Activated T-cell treated with anti-CD3 and anti-CD28 coated beads for 24 hours (primary cell): ENCODE results near the gene RANBP3.
"Not testable (repeated sequence)": the region's sequence is repeated elsewhere in the genome, so short reads cannot be mapped to it uniquely, and the experiment has no call there.

Source experiments
- DNase-seq: peaks from one replicate; pipeline ENCODE4 v3.0.0-alpha.2; 2020; ENCODE audit warnings: low read depth

The RANBP3 gene

GRCh38 chr19:5882421-5882968, 95.4 kb downstream of the RANBP3 start:
- DNase-seq = no peak

DNA sequence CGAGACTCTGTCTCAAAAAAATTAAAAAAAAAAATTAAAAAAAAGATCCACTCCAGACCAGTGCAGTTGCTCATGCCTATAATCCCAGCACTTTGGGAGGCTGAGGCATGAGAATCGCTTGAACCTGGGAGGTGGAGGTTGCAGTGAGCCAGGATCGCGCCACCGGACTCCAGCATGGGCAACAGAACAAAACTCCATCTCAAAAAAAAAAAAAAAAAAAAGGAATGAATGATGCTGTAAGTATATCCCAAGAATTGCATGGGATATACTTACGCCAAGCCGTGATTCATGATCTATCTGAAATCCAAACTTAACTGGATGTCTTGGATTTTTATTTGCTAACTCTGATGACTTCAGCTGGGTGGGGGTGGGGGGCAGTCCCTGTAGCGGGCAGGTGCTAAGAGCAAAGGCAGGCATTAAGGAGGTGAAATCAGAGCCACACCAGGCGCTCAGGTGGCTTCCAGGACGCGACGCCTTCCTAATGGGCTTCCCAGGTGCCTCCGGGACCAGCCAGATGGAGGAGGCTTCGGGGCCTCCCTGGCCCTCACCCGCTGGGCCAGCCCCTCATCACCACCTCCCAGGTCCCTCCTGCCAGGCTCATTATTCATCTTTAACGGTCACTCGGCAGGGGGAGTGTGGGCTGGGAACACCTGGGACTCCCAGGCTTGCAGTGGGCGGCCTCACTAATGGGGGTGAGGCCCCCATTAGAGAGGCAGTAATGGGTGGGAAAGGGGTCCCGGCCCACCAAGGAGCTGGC, 96.2 kb downstream of the RANBP3 start:
- DNase-seq = no peak

GRCh38 chr19:5880604-5881078, 97.3 kb downstream of the RANBP3 start:
- no peak for DNase-seq

DNA sequence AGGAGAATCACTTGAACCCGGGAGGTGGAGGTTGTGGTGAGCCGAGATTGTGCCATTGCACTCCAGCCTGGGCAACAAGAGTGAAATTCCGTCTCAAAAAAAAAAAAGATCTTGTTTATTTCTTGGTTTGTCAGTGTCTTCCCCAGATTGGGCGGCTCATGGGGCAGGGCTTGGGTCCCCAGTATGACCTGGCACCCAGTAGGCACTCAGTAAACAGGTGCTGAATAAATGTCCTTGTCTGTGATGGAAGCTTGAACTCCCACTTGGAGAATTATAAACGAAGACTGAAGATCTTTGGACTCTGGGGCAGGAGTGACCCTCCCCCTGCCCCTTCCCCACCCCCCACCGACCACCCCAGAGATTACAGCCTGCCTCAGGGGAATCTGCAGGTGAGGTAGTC, 97.7 kb downstream of the RANBP3 start:
- no peak for DNase-seq

GRCh38 chr19:5877882-5878281, 100.1 kb downstream of the RANBP3 start:
- no peak for DNase-seq

- no peak for DNase-seq
These were observed 100.5 kb downstream of the RANBP3 start for GRCh38 chr19:5877427-5877826.

DNA sequence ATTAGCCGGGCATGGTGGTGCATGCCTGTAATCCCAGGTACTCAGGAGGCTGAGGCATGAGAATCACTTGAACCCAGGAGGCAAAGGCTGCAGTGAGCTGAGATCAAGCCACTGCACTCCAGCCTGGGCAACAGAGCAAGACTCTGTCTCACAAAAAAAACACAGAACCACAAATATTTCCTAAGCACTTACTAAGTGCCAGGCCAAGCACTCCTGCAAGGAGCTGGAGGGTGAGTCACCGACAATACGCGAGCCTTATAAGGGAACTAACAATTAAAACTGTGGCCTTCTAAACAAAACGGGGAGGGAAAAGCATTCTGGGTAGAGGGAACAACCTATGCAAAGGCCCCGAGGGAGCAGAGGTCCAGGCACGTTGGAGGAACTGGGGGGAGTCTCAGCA, 103.4 kb downstream of the RANBP3 start:
- DNase-seq = not testable (repeated sequence)

DNA sequence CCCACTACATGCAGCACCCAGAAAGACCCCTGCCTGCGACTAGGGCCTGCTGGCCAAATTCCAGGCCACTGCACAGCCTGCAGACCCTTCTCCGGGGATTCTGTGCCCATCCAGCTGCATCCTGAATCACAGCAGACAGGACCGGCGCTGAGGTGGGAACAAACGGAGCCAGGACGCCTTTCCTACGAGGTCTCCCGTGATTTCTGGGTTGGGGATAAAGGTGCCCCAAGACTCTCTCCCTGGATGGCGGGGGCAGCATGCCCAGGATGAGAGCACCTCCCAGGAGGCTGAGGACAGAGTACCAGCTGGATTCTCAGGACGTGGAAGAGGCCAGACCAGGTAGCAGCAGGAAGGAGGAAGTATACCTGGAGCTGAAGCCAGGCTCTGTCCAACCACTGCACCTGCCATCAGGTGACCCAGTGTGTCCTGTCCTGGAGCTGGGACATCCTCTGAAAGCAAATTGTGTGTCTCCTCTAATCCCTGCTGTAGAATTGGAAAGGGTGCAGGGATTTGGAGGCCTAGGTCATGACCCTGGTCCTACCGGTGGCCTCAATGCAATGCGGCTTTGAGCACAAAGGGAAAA, 104.2 kb downstream of the RANBP3 start:
- no peak for DNase-seq

GRCh38 chr19:5870986-5871394, 107.0 kb downstream of the RANBP3 start:
- DNase-seq = no peak

GRCh38 chr19:5867201-5868136, 110.5 kb downstream of the RANBP3 start:
- no peak for DNase-seq
